ENCODE measurements around the gene MARCHF3. TPM values are rescaled to one million over a fixed set of nuclear protein-coding genes. Genes with fewer than 3 reads are reported as not detected.
"Not testable (repeated sequence)": the region's sequence is repeated elsewhere in the genome, so short reads cannot be mapped to it uniquely, and the experiment has no call there.

MARCHF3 gene
- polyA plus RNA-seq, 3 donors from 2014 or later = 2.6 to 4.6 (median 3.4) TPM

DNA sequence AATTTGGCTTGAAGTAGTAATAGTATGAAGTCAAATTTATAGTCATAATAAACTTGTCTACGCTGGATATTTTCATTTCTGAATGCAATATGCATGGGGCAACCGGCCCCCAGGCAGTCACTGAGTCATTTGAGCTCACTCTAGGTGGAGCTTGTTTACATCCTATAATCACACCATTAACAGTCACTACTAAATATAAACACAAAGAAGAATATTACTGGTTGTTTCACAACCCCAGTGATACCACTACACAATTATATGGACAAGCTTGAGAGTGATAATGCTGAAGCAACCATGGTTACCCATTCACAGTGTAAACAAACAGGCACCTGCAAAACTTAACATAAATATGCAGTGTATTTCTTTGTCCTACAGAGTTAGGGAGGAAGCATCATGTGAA is 68.7 kb downstream of the MARCHF3 start:
- H3K4me1 Mint-ChIP-seq = no peaks in the 10 kb centered on the region

DNA sequence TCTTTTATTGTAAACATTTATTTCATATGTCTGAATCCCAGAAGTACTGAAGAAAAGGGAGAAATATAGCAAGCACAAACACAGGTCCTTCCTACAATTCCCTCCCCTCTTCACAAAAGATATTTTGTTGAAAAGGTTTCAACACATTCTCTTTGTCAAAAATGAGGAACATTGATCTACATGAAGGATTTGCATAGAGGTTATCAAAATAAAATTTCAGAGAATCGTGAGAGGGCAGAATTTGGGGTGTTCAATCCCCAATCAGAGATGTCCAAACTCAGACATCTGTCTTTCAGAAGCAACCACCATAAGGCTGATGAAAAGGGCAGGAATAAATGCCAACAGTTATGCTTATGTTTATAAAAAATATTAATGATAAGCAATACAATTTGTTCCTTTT is 69.2 kb downstream of the MARCHF3 start:
- Mint-ChIP-seq H3K27me3 (ENCODE audit: low read depth in 3 of 3) (peaks cover 0 to 4% (median 0%) of the 10 kb centered on the region in 3 donors), H3K4me1 (no peaks in the 10 kb centered on the region), H3K4me3 (no peak overlapping the region), H3K27ac (no peak overlapping the region), H3K36me3 (no peaks in the 10 kb centered on the region), H3K9me3 (no peaks in the 10 kb centered on the region)
- no peak for DNase-seq

More for the DNA sequence above, 68.7 kb downstream of the MARCHF3 start:
- Mint-ChIP-seq H3K27me3 (ENCODE audit: low read depth in 3 of 3) (peaks cover 0 to 4% (median 0%) of the 10 kb centered on the region in 3 donors), H3K9me3 (no peaks in the 10 kb centered on the region), H3K4me3 (no peak overlapping the region), H3K27ac (no peak overlapping the region), H3K36me3 (no peaks in the 10 kb centered on the region)
- no peak for DNase-seq

DNA sequence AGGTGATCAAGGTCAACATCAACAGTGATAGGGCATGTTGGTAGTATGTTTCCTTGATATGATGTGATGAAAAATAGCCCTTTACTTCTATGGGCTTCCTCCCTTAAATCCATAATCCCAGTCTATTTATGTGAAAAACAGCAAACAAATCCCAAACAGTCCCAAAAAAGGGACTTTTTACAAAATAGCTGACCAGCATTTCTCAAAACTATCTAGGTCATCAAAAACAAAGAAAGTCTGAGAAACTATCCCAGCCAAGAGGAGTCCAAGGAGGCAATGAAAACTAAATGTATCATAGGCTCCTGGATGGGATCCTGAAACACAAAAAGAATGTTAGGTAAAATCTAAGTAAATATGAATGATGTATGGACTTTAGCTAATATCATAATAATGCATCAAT is 71.2 kb downstream of the MARCHF3 start:
- H3K4me3 Mint-ChIP-seq = no peak overlapping the region
- H3K27ac Mint-ChIP-seq = no peak overlapping the region
- H3K36me3 Mint-ChIP-seq = no peaks in the 10 kb centered on the region
- H3K9me3 Mint-ChIP-seq = no peaks in the 10 kb centered on the region
- no peaks in the 10 kb centered on the region for H3K4me1 Mint-ChIP-seq
- no peak for DNase-seq
- H3K27me3 Mint-ChIP-seq (ENCODE audit: low read depth in 3 of 3) = peaks cover 0 to 4% (median 0%) of the 10 kb centered on the region in 3 donors

DNA sequence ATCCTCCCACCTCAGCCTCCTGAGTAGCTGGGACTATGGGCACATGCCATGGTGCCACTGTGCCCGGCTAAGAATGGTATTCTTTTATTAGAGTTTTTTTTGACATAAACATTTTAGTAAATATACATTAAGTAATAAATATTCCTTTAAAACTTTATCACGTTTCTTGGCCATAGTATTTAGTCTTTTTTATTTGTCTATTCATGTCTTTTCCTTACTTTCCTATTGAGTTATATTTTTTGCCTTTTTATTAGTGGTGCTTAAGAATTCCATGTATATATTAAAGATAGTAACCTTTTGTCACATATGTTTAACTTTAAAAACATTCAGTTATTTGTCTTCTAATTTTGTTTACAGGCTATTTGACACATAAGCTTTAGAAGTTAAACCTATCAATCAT is 73.4 kb downstream of the MARCHF3 start:
- no peak for DNase-seq
- Mint-ChIP-seq H3K27ac (no peak overlapping the region), H3K9me3 (no peaks in the 10 kb centered on the region), H3K4me1 (no peaks in the 10 kb centered on the region), H3K36me3 (no peaks in the 10 kb centered on the region), H3K27me3 (ENCODE audit: low read depth in 3 of 3) (peaks cover 0 to 4% (median 0%) of the 10 kb centered on the region in 3 donors), H3K4me3 (no peak overlapping the region)

DNA sequence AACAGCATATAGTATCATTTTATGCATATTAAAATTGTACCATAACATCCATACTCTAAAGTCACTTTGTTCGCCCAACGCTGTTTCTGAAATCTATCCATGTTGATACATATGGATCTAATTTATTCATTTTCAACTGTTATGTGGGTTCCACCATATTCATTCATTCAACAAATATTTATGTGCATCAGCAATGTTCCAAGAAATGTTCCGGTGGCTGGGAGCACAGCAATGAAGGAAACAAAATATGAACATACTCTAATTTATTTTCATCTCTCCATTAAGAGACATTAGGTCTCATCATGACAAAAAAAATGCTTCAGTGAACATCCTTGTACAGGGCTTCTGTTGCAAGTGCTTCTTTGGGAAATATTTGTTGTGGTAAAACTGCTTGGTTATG is 75.4 kb downstream of the MARCHF3 start:
- H3K4me3 Mint-ChIP-seq = no peak overlapping the region
- H3K27ac Mint-ChIP-seq = no peak overlapping the region
- DNase-seq = no peak

DNA sequence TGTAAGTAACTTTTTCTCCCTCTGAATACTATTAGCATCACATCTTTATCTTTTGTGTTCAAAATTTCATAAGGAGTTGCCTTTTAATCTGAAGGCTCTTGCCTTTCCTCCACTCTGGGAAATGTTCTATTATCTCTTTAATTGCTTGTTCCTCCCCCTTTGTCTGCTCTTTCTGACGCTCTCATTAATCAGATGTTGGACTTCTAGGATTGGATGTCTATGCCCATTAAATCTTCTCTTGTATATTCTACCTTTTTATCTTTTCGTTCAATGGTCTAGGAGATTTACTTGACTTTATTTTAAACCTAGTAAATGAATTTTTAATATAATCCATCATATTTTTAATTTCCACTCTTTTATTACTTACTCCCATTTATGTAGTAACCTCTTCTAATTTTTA is 76.7 kb downstream of the MARCHF3 start:
- no peak for DNase-seq
- Mint-ChIP-seq H3K36me3 (no peaks in the 10 kb centered on the region), H3K27me3 (ENCODE audit: low read depth in 3 of 3) (peaks cover 0 to 1% (median 0%) of the 10 kb centered on the region in 3 donors), H3K4me3 (no peak overlapping the region), H3K4me1 (no peaks in the 10 kb centered on the region), H3K27ac (no peak overlapping the region), H3K9me3 (no peaks in the 10 kb centered on the region)

More for the DNA sequence above, 75.4 kb downstream of the MARCHF3 start:
- H3K36me3 Mint-ChIP-seq = no peaks in the 10 kb centered on the region
- H3K27me3 Mint-ChIP-seq (ENCODE audit: low read depth in 3 of 3) = peaks cover 0 to 4% (median 0%) of the 10 kb centered on the region in 3 donors
- no peaks in the 10 kb centered on the region for H3K9me3 Mint-ChIP-seq
- no peaks in the 10 kb centered on the region for H3K4me1 Mint-ChIP-seq

DNA sequence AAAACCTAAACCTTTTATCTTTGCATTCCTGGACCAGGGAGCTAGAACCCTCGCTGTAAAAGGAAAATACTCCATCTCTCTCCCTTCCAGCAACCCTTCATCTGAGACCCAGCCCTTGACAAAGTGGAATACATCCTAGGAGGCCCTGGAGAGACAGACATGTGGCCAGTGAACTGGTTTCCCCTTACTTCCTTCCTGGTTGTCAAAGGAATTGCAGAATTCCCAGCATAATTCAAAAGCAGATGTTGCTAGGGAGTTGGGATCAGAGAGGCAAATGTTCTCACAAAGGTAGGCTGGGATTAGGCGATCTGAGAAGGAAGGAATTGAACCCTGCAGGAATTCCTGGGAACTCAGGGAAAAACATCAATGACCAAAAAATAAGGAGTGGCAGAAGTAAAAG is 80.9 kb downstream of the MARCHF3 start:
- Mint-ChIP-seq H3K36me3 (no peaks in the 10 kb centered on the region), H3K27ac (no peak overlapping the region), H3K27me3 (ENCODE audit: low read depth in 3 of 3) (no peaks in the 10 kb centered on the region), H3K9me3 (no peaks in the 10 kb centered on the region), H3K4me1 (no peaks in the 10 kb centered on the region), H3K4me3 (no peak overlapping the region)
- DNase-seq = no peak

DNA sequence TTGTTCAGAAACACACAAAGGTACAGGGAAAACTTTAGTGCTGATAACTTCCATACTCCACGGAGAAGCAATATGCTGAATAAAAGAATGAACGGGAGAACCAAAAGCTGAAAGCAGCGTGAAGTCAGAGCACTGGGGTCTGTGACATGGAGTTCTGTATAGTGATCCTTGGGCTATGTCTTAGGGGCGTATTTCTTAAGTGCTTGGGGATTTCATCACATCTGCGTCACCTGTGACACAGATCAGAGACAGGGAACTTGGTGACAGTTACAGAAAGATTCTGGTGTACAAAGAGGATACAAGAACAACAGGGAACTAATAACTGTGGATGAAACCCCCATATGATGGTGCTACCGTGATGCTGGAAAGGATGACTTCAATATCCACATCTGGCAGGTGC is 81.9 kb downstream of the MARCHF3 start:
- Mint-ChIP-seq H3K36me3 (no peaks in the 10 kb centered on the region), H3K4me1 (no peaks in the 10 kb centered on the region), H3K9me3 (no peaks in the 10 kb centered on the region), H3K4me3 (no peak overlapping the region), H3K27ac (no peak overlapping the region), H3K27me3 (ENCODE audit: low read depth in 3 of 3) (no peaks in the 10 kb centered on the region)
- DNase-seq = no peak

DNA sequence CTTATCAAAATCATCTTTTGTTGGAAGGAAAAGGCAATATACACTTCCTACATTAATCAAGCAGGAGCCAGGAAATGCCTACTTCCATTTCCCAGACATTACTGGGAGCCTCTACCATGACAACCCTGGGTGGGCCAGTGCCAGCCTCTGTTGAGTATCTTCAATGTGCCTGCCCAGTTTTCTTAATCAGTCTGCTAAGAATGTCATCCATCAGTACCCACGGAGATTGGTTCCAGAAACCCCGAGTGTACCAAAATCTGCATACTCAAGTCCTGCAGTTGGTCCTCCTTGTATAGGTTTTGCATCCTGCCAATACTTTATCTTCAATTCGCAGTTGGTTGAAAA is 82.4 kb downstream of the MARCHF3 start:
- H3K4me1 Mint-ChIP-seq = no peaks in the 10 kb centered on the region
- no peak overlapping the region for H3K27ac Mint-ChIP-seq
- no peak overlapping the region for H3K4me3 Mint-ChIP-seq
- H3K9me3 Mint-ChIP-seq = no peaks in the 10 kb centered on the region
- DNase-seq = no peak
- no peaks in the 10 kb centered on the region for H3K27me3 Mint-ChIP-seq (ENCODE audit: low read depth in 3 of 3)
- no peaks in the 10 kb centered on the region for H3K36me3 Mint-ChIP-seq

DNA sequence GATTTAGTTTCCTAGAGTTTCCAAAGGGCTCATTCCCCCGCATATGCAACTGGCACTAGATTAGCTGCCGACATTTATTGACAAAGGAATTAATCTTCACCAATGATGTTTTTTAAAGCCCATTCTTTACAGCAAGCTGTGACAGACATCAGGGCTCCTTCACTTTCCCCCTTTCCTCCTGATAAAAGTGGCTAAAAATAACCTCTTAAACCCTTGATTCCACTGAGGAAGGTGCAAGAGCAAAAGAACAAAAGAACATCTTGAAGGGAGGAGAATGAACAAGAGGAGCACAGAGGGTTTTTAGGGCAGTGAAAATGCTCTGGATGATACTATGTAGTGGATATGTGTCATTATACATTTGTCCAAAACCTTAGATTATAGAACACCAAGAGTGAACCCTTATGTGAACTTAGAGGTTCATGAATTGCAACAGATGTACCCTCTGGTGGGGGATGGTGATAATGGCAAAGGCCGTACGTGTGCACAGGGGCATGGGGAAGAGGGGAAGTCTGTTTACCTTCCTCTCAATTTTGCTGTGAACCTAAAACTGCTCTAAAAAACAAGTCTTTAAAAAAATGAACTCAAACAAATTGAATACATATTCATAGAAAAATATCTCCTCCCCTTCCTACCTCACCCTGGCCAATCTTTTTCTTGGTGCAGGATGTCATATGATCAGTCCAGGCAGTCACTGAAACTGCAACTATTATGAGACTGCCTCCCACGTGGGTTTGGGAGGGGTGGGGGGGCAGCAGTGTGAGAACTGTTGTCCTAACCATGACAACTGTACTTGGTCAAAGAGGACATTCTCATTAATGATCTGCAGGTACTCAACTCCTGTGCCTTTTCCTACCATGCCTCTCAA is 83.0 kb downstream of the MARCHF3 start:
- H3K36me3 Mint-ChIP-seq = no peaks in the 10 kb centered on the region
- H3K4me3 Mint-ChIP-seq = no peak overlapping the region
- no peaks in the 10 kb centered on the region for H3K4me1 Mint-ChIP-seq
- no peaks in the 10 kb centered on the region for H3K9me3 Mint-ChIP-seq
- no peak overlapping the region for H3K27ac Mint-ChIP-seq
- no peak for DNase-seq
- no peaks in the 10 kb centered on the region for H3K27me3 Mint-ChIP-seq (ENCODE audit: low read depth in 3 of 3)

DNA sequence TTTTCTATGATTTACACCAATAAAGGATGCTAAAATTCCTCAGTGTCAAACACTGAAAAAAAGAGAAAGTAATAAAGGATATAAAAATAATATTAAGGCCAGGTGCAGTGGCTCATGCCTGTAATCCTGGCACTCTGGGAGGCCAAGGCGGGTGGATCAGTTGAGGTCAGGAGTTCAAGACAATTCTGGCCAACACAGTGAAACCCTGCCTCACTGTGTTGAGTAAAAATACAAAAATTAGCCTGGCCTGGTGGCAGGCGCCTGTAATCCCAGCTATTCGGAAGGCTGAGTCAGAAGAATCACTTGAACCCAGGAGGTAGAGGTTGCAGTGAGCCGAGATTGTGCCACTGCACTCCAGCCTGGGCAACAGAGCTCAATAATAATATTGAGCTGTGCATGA is 87.5 kb downstream of the MARCHF3 start:
- not testable (repeated sequence) for DNase-seq; H3K4me1 Mint-ChIP-seq; H3K27ac Mint-ChIP-seq; H3K27me3 Mint-ChIP-seq (ENCODE audit: low read depth in 3 of 3); H3K36me3 Mint-ChIP-seq; H3K4me3 Mint-ChIP-seq; H3K9me3 Mint-ChIP-seq

DNA sequence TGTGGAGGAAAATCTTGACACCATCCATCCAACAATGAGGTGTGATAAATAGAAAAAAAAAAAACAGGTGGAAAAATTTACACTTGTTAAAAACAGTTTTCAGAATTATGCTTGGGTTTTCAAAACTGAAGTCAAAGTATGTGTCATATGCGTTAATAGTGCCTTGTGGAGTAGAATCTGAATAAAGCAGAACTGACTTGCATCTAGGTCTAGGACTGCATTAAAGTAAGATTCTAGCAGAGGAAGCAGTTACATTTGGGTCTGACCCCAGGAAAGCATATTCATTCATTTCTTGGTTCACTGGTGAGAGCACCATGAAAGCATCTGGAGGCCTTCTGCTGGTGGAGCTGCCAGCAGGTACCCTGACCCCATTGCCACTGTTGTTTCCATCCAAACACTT is 89.0 kb downstream of the MARCHF3 start:
- DNase-seq = no peak
- no peak overlapping the region for H3K4me3 Mint-ChIP-seq

DNA sequence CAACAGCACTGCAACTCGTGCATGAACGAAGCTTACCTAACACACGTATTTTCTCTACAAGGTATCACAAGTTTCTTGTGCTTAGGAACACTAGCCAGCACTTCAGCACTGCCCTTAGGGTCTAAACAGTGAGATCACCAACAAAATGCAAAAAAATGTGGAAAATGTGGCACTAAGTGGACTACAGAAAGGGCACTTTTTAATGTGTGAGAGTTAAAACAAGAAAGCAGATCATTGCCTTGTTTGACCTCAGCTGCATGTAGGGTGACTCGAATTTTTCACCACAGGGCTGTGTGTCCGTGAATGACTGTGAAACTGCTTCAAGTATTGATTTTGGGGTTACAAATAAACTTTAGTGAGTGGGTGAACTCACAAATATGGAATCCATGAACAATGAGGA is 90.5 kb downstream of the MARCHF3 start:
- Mint-ChIP-seq H3K36me3 (no peaks in the 10 kb centered on the region), H3K4me3 (no peak overlapping the region), H3K4me1 (no peaks in the 10 kb centered on the region), H3K27me3 (ENCODE audit: low read depth in 3 of 3) (no peaks in the 10 kb centered on the region), H3K9me3 (no peaks in the 10 kb centered on the region), H3K27ac (no peak overlapping the region)
- DNase-seq = no peak

More for the DNA sequence above, 89.0 kb downstream of the MARCHF3 start:
- no peaks in the 10 kb centered on the region for H3K36me3 Mint-ChIP-seq
- H3K27ac Mint-ChIP-seq = no peak overlapping the region
- H3K4me1 Mint-ChIP-seq = no peaks in the 10 kb centered on the region
- H3K27me3 Mint-ChIP-seq (ENCODE audit: low read depth in 3 of 3) = no peaks in the 10 kb centered on the region
- no peaks in the 10 kb centered on the region for H3K9me3 Mint-ChIP-seq

DNA sequence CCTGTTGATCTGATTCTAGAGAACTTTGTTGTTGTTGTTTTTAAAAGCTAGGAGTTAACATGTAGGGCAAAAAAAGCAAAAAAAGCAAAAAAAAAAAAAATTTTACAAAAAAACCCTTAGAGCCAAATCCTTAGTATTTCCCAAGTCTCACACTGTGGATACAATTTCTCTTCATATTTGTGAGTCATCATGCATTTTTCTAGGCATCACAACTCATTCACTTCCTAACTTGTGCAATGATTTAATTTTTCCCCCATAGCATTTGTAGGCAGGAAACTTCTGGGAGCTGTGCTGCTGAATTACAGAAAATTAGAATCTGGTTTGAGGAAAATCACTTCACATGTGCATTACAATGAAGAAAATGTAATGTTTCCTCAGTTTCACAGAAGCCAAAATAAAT is 91.9 kb downstream of the MARCHF3 start:
- no peak for DNase-seq
- no peak overlapping the region for H3K27ac Mint-ChIP-seq

DNA sequence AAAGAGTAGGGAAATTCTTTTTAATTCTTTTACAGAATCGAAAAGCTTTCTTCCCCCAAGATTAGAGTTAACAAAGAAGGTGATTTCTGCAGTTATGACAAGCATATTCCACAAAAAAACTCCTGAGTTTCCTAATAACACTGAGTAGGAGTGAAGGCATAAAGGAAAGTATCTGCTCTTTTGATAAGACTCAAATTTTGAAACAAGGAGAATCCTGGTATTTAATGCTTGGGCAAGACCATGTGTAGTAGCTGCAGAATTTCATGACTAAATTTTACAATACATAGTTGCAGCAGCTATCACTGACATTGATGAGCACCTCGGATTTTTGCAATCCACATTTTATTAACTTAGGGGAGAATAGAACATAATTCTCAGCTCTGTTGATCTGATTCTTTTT is 92.6 kb downstream of the MARCHF3 start:
- H3K36me3 Mint-ChIP-seq = no peaks in the 10 kb centered on the region

More for the DNA sequence above, 91.9 kb downstream of the MARCHF3 start:
- no peaks in the 10 kb centered on the region for H3K27me3 Mint-ChIP-seq (ENCODE audit: low read depth in 3 of 3)
- no peaks in the 10 kb centered on the region for H3K4me1 Mint-ChIP-seq
- H3K9me3 Mint-ChIP-seq = no peaks in the 10 kb centered on the region
- no peak overlapping the region for H3K4me3 Mint-ChIP-seq
- H3K36me3 Mint-ChIP-seq = no peaks in the 10 kb centered on the region

More for the DNA sequence above, 92.6 kb downstream of the MARCHF3 start:
- DNase-seq = no peak
- no peak overlapping the region for H3K27ac Mint-ChIP-seq
- no peaks in the 10 kb centered on the region for H3K9me3 Mint-ChIP-seq
- no peaks in the 10 kb centered on the region for H3K4me1 Mint-ChIP-seq
- H3K4me3 Mint-ChIP-seq = no peak overlapping the region
- H3K27me3 Mint-ChIP-seq (ENCODE audit: low read depth in 3 of 3) = no peaks in the 10 kb centered on the region
